Urinary bladder (tissue), 4 donors: ENCODE measurements around the gene EML2. TPM values are rescaled to one million over a fixed set of nuclear protein-coding genes. Genes with fewer than 3 reads are reported as not detected.
"Not testable (repeated sequence)": the region's sequence is repeated elsewhere in the genome, so short reads cannot be mapped to it uniquely, and the experiment has no call there.

ENCODE experiments used
- DNase-seq: peaks from one replicate; pipeline ENCODE4 v3.0.0-alpha.2; 2015; ENCODE audit errors: extremely low spot score
- H3K27ac ChIP-seq: one replicate; pipeline ENCODE4 v1.5.1; 2013; ENCODE audit warnings: low read depth, mild to moderate bottlenecking, moderate library complexity
- H3K36me3 ChIP-seq: one replicate; pipeline ENCODE4 v1.6.1; 2013; ENCODE audit warnings: mild to moderate bottlenecking, moderate library complexity; ENCODE audit not compliant: insufficient read depth
- H3K4me1 ChIP-seq: one replicate; pipeline ENCODE4 v1.6.1; 2013; ENCODE audit warnings: mild to moderate bottlenecking, moderate library complexity; ENCODE audit not compliant: insufficient read depth
- H3K4me3 ChIP-seq: one replicate; pipeline ENCODE4 v1.5.1; 2013; ENCODE audit warnings: low read depth, low read length
- WGBS: extraction: QIAGEN DNeasy Blood & Tissue Kit; methylation state at CpG from one replicate; pipeline ENCODE4 v1.1.7; 2013; 5-methylcytosine and 5-hydroxymethylcytosine counted together
- polyA plus RNA-seq: library from polyadenylated mRNA; stranded (reverse); fragments of 200-250 nt; gene quantifications from one replicate; pipeline ENCODE4 v1.2.3, GENCODE V29; 2013
- total RNA-seq: library from RNA; depleted of rRNA; stranded (reverse); fragments of >200 nt; gene quantifications from one replicate; pipeline ENCODE4 v1.2.3, GENCODE V29; 2014
- donor health status: healthy with polysubstance abuse.
- donor health status: healthy.

EML2 gene, protein sequence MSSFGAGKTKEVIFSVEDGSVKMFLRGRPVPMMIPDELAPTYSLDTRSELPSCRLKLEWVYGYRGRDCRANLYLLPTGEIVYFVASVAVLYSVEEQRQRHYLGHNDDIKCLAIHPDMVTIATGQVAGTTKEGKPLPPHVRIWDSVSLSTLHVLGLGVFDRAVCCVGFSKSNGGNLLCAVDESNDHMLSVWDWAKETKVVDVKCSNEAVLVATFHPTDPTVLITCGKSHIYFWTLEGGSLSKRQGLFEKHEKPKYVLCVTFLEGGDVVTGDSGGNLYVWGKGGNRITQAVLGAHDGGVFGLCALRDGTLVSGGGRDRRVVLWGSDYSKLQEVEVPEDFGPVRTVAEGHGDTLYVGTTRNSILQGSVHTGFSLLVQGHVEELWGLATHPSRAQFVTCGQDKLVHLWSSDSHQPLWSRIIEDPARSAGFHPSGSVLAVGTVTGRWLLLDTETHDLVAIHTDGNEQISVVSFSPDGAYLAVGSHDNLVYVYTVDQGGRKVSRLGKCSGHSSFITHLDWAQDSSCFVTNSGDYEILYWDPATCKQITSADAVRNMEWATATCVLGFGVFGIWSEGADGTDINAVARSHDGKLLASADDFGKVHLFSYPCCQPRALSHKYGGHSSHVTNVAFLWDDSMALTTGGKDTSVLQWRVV
- total RNA-seq (16.9 TPM), polyA plus RNA-seq (41.2 TPM)

DNA sequence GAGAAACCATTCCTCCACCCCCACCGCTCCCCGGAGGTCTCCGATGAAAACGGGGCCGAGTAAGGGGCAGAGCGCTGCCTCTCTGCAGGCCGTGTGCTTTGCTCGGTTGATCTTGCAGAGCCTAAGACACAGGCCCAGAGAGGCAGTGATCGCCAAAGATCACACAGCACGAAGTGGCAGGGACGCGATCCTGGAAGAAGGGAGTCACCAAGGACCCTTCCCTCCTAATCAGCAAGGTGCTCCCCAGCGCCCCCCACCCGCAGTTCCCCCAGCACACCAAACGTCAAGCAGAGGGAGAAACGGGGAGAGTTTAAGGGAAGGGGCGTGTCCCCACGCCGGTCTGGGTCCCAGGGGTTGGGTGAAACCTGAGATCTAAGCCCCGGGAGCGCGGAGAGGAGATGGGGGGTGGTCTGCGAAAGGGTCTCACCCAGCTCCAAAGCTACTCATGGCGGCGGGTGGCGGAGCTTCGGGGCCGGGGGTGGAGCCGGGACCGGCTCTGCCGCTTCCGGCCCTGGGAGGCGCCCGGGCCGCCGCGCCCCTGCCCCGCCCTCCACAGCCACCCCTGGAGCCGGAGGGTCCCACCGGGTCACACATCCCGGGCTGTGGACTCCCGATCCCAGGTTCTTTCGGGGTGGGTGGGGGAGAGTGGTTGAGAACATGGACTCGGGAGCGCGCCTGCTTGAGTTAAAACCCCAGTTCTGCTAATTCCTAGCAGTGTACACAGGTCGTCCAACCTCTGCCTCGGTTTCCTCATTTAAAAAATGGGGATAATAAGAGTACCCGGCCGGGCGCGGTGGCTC lies at the start of gene EML2:
Gene EML2, minus strand, starts transcription at position 468 of the 800 bp plus-strand sequence. Its CDS starts 21 bp downstream, at position 447.
- Histone ChIP-seq H3K4me3 (peak within 1 kb of the TSS; percentile 44), H3K27ac (no peak within 1 kb of the TSS), H3K4me1 (no peaks in the 10 kb centered on the region), H3K36me3 (no peaks in the 10 kb centered on the region)
- 3% methylated on average over 52 of the region's 52 CpGs for WGBS
- no peak for DNase-seq

- H3K4me1 ChIP-seq: no peaks in the 10 kb centered on the region
- H3K4me3 ChIP-seq: no peak overlapping the region
- no peak overlapping the region for H3K27ac ChIP-seq
- H3K36me3 ChIP-seq: no peaks in the 10 kb centered on the region
- whole genome bisulfite sequencing: 91% methylated on average over 9 of the region's 9 CpGs
- DNase-seq: no peak
Measured at GRCh38 chr19:45687599-45687998, 48.4 kb upstream of the EML2 start.

DNA sequence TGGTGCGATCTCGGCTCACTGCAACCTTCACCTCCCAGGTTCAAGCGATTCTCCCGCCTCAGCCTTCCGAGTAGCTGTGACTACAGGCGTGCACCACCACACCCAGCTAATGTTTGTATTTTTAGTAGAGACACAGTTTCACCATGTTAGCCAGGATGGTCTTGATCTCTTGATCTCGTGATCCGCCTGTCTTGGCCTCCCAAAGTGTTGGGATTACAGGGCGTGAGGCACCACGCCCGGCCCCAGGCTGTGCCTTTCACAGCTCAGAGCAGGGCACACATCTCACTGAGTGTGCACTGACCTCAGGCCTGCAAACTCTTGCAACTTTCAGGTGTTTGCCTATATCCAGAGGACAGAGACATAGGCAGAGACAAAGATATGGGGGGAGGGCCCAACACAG lies 45.8 kb upstream of the EML2 start:
- WGBS: 86% methylated on average over 11 of the region's 11 CpGs
- not testable (repeated sequence) for H3K4me1 ChIP-seq, H3K4me3 ChIP-seq, DNase-seq, H3K27ac ChIP-seq, H3K36me3 ChIP-seq

GRCh38 chr19:45682908-45683307 lies 43.7 kb upstream of the EML2 start:
- H3K27ac ChIP-seq: no peak overlapping the region
- H3K4me3 ChIP-seq: no peak overlapping the region
- H3K36me3 ChIP-seq: no peaks in the 10 kb centered on the region
- WGBS: 69% methylated on average over 5 of the region's 5 CpGs
- H3K4me1 ChIP-seq: no peaks in the 10 kb centered on the region
- DNase-seq: no peak

DNA sequence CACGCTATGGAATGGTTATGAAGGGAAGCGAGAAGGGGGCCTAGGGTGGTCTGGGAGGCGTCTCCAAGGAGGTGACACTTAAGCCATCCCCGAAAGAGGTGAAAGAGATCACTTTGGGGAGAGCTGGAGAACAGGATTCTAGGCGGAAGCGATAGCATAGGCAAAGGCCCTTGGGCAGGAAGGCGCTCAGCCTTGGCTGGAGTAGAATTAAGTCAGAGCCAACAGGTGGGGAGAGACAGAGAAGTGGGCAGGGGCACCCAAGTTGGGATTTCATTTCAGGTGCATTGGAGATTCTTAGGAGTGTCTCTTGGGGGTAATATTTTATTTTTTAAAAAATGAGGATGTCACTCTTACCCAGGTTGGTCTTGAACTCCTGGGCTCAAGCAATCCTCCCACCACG lies 42.9 kb upstream of the EML2 start:
- 62% methylated on average over 8 of the region's 8 CpGs for WGBS
- Histone ChIP-seq H3K36me3 (no peaks in the 10 kb centered on the region), H3K4me3 (no peak overlapping the region), H3K27ac (peak overlapping the region; percentile 62), H3K4me1 (no peaks in the 10 kb centered on the region)
- no peak for DNase-seq

- 3% methylated on average over 51 of the region's 51 CpGs for WGBS
- H3K36me3 ChIP-seq: no peaks in the 10 kb centered on the region
- peak overlapping the region; percentile 1 for H3K4me3 ChIP-seq
- H3K4me1 ChIP-seq: no peaks in the 10 kb centered on the region
- DNase-seq: no peak
- peak overlapping the region; percentile 62 for H3K27ac ChIP-seq
Measured at GRCh38 chr19:45681391-45682015, 42.3 kb upstream of the EML2 start.

GRCh38 chr19:45677351-45678230 lies 38.4 kb upstream of the EML2 start:
- peak overlapping the region; percentile 35 for H3K4me3 ChIP-seq
- H3K27ac ChIP-seq: no peak overlapping the region
- H3K4me1 ChIP-seq: no peaks in the 10 kb centered on the region
- H3K36me3 ChIP-seq: no peaks in the 10 kb centered on the region
- peak; percentile 67 for DNase-seq
- WGBS: 3% methylated on average over 49 of the region's 49 CpGs

GRCh38 chr19:45676851-45677263 lies 37.7 kb upstream of the EML2 start:
- H3K4me3 ChIP-seq: peak overlapping the region; percentile 35
- no peaks in the 10 kb centered on the region for H3K4me1 ChIP-seq
- WGBS: 5% methylated on average over 28 of the region's 28 CpGs
- H3K27ac ChIP-seq: no peak overlapping the region
- H3K36me3 ChIP-seq: no peaks in the 10 kb centered on the region
- DNase-seq: no peak

DNA sequence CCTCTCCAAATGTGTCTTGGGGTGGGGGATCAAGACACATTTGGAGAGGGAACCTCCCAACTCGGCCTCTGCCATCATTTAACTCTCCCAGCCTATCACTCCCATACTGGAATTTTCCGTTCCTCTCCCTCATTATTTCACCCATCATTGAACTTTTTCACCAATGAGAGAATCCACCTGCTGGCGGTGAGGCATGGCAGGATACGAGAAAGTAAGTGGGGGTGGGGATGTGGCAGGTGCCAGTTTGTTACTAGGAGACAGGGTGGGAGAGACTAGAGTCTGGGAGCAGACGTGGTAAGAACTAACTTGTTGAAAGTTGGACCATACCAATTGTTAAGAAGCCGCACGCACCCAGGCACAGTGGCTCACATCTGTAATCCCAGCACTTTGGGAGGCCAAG lies 35.7 kb upstream of the EML2 start:
- H3K4me1 ChIP-seq: no peaks in the 10 kb centered on the region
- H3K27ac ChIP-seq: no peak overlapping the region
- no peak for DNase-seq
- no peaks in the 10 kb centered on the region for H3K36me3 ChIP-seq
- 54% methylated on average over 7 of the region's 7 CpGs for WGBS
- H3K4me3 ChIP-seq: no peak overlapping the region

DNA sequence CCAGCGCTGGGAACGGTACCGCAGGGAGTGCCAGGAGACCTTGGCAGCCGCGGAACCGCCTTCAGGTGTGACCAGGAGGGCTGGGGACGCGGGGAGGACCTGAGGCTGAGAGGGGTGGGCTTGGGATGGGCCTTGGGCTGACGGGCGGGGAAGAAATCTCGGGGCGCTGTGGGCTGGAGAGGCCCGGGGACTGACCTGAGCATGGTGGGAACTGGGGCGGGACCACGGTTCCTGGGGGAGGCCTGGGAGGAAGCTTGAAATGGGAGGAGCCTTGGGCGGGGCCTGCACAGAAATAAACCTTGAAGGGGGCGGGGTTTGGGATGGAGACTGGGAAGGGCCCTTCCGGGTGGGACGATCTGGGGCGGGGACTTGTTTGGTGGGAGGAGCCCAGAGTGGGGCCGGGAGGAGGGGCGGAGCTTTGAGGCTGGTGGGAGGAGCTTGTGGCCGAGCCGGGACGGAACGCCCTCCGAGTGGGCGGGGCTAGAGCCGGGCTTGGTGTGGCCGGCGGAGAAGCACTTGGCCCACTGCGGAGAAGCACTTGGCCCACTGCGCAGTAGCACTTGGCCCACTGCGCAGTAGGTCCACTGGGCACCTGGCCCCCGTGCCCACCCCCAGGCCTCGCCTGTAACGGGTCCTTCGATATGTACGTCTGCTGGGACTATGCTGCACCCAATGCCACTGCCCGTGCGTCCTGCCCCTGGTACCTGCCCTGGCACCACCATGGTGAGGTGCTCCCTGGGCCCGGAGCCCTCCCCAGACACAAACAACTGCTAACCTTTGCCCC lies 31.7 kb upstream of the EML2 start:
- Histone ChIP-seq H3K36me3 (no peaks in the 10 kb centered on the region), H3K4me1 (no peaks in the 10 kb centered on the region), H3K4me3 (no peak overlapping the region), H3K27ac (no peak overlapping the region)
- DNase-seq: no peak
- WGBS: 11% methylated on average over 42 of the region's 42 CpGs

GRCh38 chr19:45668342-45668871 lies 29.2 kb upstream of the EML2 start:
- no peak for DNase-seq
- WGBS: 1% methylated on average over 19 of the region's 19 CpGs
- Histone ChIP-seq H3K4me1 (no peaks in the 10 kb centered on the region), H3K4me3 (peak overlapping the region; percentile 13), H3K36me3 (no peaks in the 10 kb centered on the region), H3K27ac (no peak overlapping the region)
